ENCODE measurements around the gene DPM3. TPM values are rescaled to one million over a fixed set of nuclear protein-coding genes. Genes with fewer than 3 reads are reported as not detected.

The DPM3 gene
- total and polyA plus RNA-seq, 2 of the 4 experiments (the other 2 are of a cell fraction): 29.0 to 129 TPM

- H2BK120ac ChIP-seq (ENCODE audit: low read depth, low read length): no peak overlapping the region
- no peak overlapping the region for H3K4ac ChIP-seq (ENCODE audit: low read depth, low read length)
- peaks cover 3% of the 10 kb centered on the region; the same call in 1 of the 2 replicates for H3K9me1 ChIP-seq (ENCODE audit: insufficient read depth, low read length)
- no peak overlapping the region for H2BK15ac ChIP-seq (ENCODE audit: low read depth, low read length)
- POLR2A ChIA-PET (ENCODE audit: unreplicated experiment): no interaction called here
- H3K18ac ChIP-seq (ENCODE audit: low read depth, low read length): no peak overlapping the region
- H2AK9ac ChIP-seq (replicated peaks; ENCODE audit: low read depth, low read length, poor library complexity): no peak overlapping the region
- H2BK20ac ChIP-seq (ENCODE audit: low read depth, low read length): no peak overlapping the region
- no TSS peak for BruUV-seq (replicated peaks)
- H2AK5ac ChIP-seq (ENCODE audit: low read depth, low read length): no peak overlapping the region
- dilution Hi-C loops (cut with HindIII; ENCODE audit: low sequenced_read_pairs, unreplicated experiment): no loop called here
- no peak overlapping the region for H4K5ac ChIP-seq (ENCODE audit: low read depth, low read length)
- peaks cover 4% of the 10 kb centered on the region; the same call in 1 of the 2 replicates for H3K4me1 ChIP-seq (ENCODE audit: control insufficient read depth, insufficient read depth, low read length)
- no peak for TF ChIP-seq CEBPB (IDR thresholded peaks at IDR 0.05; ENCODE audit: low read depth, low read length)
- TF ChIP-seq FOS (IDR thresholded peaks at IDR 0.05; ENCODE audit: low read depth, low read length): no peak
- no peak for TF ChIP-seq ELK1 (IDR thresholded peaks at IDR 0.05; ENCODE audit: borderline replicate concordance, low read depth, low read length)
- no peak for TF ChIP-seq MXI1 (IDR thresholded peaks at IDR 0.05; ENCODE audit: borderline replicate concordance, low read depth, low read length)
- TF ChIP-seq RFX5 (IDR thresholded peaks at IDR 0.05; ENCODE audit: low read depth, low read length): no peak
- TF ChIP-seq RAD21 (IDR thresholded peaks at IDR 0.05; ENCODE audit: low read length): no peak
- no peak for TF ChIP-seq NFE2L2 (IDR thresholded peaks at IDR 0.05; ENCODE audit: low read depth, low read length)
- TF ChIP-seq MAFK (IDR thresholded peaks at IDR 0.05; ENCODE audit: low read depth, low read length): no peak
- no peak for TF ChIP-seq RCOR1 (IDR thresholded peaks at IDR 0.05; ENCODE audit: insufficient replicate concordance, low read length)
- TF ChIP-seq MAZ (IDR thresholded peaks at IDR 0.05; ENCODE audit: borderline replicate concordance, low read depth, low read length): no peak
- no peak for TF ChIP-seq SMC3 (IDR thresholded peaks at IDR 0.05; ENCODE audit: low read depth, low read length)
- TF ChIP-seq CHD1 (IDR thresholded peaks at IDR 0.05; ENCODE audit: low read depth, low read length): no peak
- no peak for TF ChIP-seq POLR2A (IDR thresholded peaks at IDR 0.05; ENCODE audit: low read depth, low read length)
- no peak overlapping the region for H2BK5ac ChIP-seq (ENCODE audit: low read depth, low read length, poor library complexity, severe bottlenecking)
- H3K9ac ChIP-seq (ENCODE audit: low read depth, low read length): no peak overlapping the region
- ATAC-seq (ENCODE audit: low read depth) (no peak), DNase-seq (no peak)
- 80% methylated on average over 1 of the region's 6 CpGs; no CpG with 5 or more reads in 1 of the 2 experiments for WGBS, 2 experiments (ENCODE audit: extremely low coverage in 2 of 2, insufficient read length in 1 of 2)
- no peaks in the 10 kb centered on the region for H3K9me3 ChIP-seq (ENCODE audit: control insufficient read depth, insufficient read depth, low read length)
- no peak overlapping the region for H3K4me2 ChIP-seq (ENCODE audit: low read depth, low read length)
- in situ Hi-C loops (cut with MboI; ENCODE audit: low sequenced_read_pairs): loop anchor here (5.0 kb wide), 1 partner anchor 75 kb away; no protein-coding TSS in a partner anchor
- H3K79me1 ChIP-seq (ENCODE audit: low read depth in 1 of 2, low read length in 2 of 2): no peaks in the 10 kb centered on the region
- H3K23ac ChIP-seq (ENCODE audit: low read depth, low read length): no peak overlapping the region
- no peaks in the 10 kb centered on the region for H3K36me3 ChIP-seq (ENCODE audit: control insufficient read depth, insufficient read depth, low read length)
- H3K56ac ChIP-seq (ENCODE audit: extremely low read depth, insufficient read depth, low read length): no peak overlapping the region
- H3K27ac ChIP-seq (ENCODE audit: insufficient read depth, low read length): no peak overlapping the region
- intact Hi-C loops (cut with micrococcal nuclease): loop anchor here (5.0 kb wide), 1 partner anchor 35 kb away; the partner anchor contains the start of gene EFNA1
- no peak overlapping the region for H4K8ac ChIP-seq (ENCODE audit: low read depth in 2 of 2, low read length in 2 of 2)
- CTCF ChIA-PET: interaction anchor here (0.6 to 2.1 kb wide), 13 partner anchors 8 to 876 kb away, joined by 3 to 18 read pairs (median 3); partner anchors contain the start of genes EFNA4 and KRTCAP2
- H3K27me3 ChIP-seq (ENCODE audit: control insufficient read depth, insufficient read depth, low read length): peaks cover 20% of the 10 kb centered on the region
- no peak overlapping the region for H3K4me3 ChIP-seq (ENCODE audit: insufficient read depth, low read depth, low read length)
- H3K14ac ChIP-seq (replicated peaks; ENCODE audit: low read depth, low read length): no peak overlapping the region
- H4K91ac ChIP-seq (ENCODE audit: insufficient read depth, low read depth, low read length): no peak overlapping the region
- no peak overlapping the region for H2AFZ ChIP-seq (replicated peaks; ENCODE audit: low read length, poor library complexity)
- H4K20me1 ChIP-seq (ENCODE audit: insufficient read depth, low read length): no peaks in the 10 kb centered on the region
These were observed 48.2 kb downstream of the DPM3 start for GRCh38 chr1:155092131-155092530.
